Activated naive CD8-positive, alpha-beta T cell treated with anti-CD3 and anti-CD28 coated beads for 36 hours (primary cell): ENCODE results near the gene G6PC1. TPM values are rescaled to one million over a fixed set of nuclear protein-coding genes. Genes with fewer than 3 reads are reported as not detected.
"Not testable (repeated sequence)": the region's sequence is repeated elsewhere in the genome, so short reads cannot be mapped to it uniquely, and the experiment has no call there.

ENCODE experiments used
- DNase-seq: peaks from one replicate; pipeline ENCODE4 v3.0.0; 2021
- H3K27ac Mint-ChIP-seq: one replicate; pipeline ENCODE4 v1.8.0; 2022; ENCODE audit warnings: mild to moderate bottlenecking, moderate library complexity, mixed read lengths
- H3K27me3 Mint-ChIP-seq: one replicate; pipeline ENCODE4 v1.8.0; 2022; ENCODE audit warnings: mild to moderate bottlenecking, mixed read lengths
- H3K36me3 Mint-ChIP-seq: one replicate; pipeline ENCODE4 v1.8.0; 2021; ENCODE audit warnings: mild to moderate bottlenecking, mixed read lengths
- H3K4me1 Mint-ChIP-seq: one replicate; pipeline ENCODE4 v1.8.0; 2021; ENCODE audit warnings: mixed read lengths
- H3K4me3 Mint-ChIP-seq: one replicate; pipeline ENCODE4 v1.8.0; 2022; ENCODE audit warnings: mild to moderate bottlenecking, moderate library complexity, mixed read lengths
- H3K9me3 Mint-ChIP-seq: one replicate; pipeline ENCODE4 v1.8.0; 2022; ENCODE audit warnings: mixed read lengths
- total RNA-seq, 2 experiments: library from RNA; stranded (reverse); gene quantifications; one replicate each; pipeline ENCODE4 v1.2.3, GENCODE V29; 2021

The G6PC1 gene
- total RNA-seq, 2 experiments from 2014 or later: not detected

DNA sequence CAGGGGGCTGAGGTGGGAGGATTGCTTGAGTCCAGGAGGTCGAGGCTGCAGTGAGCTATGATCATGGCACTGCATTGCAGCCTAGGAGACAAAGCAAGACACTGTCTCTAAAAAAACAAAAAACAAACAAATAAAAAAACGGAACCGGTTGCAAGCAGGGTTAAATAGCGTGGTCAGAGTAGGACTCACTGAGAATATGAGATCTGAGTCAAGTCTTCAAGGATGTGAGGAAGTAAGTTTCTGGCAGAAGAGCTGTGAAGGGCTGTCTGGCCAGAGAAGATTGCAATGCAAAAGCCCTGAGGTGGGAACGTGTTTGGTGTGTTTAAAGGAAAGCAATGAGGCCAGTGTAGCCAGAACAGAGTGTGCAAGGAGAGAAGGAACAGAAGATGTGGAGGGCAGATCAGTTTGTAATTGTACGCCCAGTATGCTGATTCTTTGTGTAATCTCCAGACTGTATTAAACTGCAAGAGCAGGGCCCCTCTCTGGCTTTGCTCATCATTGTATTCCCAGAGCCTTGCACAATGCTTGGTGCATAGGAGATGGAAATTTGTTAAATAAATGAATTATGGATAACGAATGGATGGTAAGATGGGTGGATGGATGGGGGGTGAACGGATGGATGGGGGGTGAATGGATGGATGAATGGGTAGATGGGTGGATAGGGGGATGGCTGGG, 6.3 kb downstream of the G6PC1 start:
- no peaks in the 10 kb centered on the region for H3K9me3 Mint-ChIP-seq
- no peaks in the 10 kb centered on the region for H3K4me1 Mint-ChIP-seq
- H3K4me3 Mint-ChIP-seq: no peak overlapping the region
- no peak for DNase-seq
- H3K27ac Mint-ChIP-seq: no peak overlapping the region
- peaks cover 11% of the 10 kb centered on the region for H3K27me3 Mint-ChIP-seq
- H3K36me3 Mint-ChIP-seq: no peaks in the 10 kb centered on the region

DNA sequence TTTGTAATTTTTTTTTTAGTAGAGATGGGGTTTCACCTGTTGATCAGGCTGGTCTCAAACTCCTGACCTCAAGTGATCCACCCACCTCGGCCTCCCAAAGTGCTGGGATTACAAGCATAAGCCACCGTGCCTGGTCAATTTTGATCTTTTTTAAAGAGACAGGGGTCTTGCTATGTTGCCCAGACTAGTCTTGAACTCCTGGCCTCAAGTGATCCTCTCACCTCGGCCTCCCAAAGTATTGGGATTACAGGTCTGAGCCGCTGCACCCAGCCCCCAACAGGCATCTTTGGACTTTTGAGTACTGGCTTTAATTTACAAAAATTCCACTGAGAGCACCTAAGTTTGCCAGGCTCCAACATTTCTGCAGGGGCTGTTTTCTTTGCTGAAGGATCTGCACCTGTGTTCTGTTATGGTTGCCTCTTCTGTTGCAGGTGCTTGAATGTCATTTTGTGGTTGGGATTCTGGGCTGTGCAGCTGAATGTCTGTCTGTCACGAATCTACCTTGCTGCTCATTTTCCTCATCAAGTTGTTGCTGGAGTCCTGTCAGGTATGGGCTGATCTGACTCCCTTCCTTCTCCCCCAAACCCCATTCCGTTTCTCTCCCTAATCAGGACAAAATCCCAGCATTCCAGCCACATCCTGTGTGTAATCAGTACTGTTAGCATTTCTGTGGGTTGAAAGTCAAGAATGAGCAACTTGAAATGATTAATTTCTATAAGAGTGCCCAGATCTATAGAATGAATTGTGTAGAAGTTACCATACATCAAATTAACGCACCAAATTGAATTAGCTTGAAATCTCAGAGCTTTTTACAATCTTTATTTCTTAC, 8.5 kb downstream of the G6PC1 start:
- Mint-ChIP-seq H3K9me3 (no peaks in the 10 kb centered on the region), H3K27ac (no peak overlapping the region)

DNA sequence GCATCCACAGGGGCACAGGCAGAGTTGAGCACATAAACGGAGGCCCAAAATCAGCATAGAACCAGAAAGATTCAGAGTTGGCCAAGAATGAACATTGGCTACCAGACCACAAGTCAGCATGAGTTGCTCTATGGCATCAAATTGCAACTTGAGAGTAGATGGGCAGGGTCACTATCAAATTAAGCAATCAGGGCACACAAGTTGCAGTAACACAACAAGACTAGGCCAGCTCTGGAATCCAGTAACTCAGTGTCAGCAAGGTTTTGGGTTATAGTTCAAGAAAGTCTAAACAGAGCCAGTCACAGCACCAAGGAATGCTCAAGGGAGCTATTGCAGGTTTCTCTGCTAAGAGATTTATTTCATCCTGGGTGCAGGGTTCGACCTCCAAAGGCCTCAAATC, 12.9 kb downstream of the G6PC1 start:
- Mint-ChIP-seq H3K4me1 (no peaks in the 10 kb centered on the region), H3K4me3 (no peak overlapping the region), H3K27me3 (peaks cover 15% of the 10 kb centered on the region), H3K27ac (no peak overlapping the region), H3K36me3 (no peaks in the 10 kb centered on the region), H3K9me3 (no peaks in the 10 kb centered on the region)
- DNase-seq: no peak

More for the DNA sequence above, 8.5 kb downstream of the G6PC1 start:
- H3K4me3 Mint-ChIP-seq: no peak overlapping the region
- H3K4me1 Mint-ChIP-seq: no peaks in the 10 kb centered on the region
- DNase-seq: no peak
- H3K36me3 Mint-ChIP-seq: no peaks in the 10 kb centered on the region
- peaks cover 15% of the 10 kb centered on the region for H3K27me3 Mint-ChIP-seq

DNA sequence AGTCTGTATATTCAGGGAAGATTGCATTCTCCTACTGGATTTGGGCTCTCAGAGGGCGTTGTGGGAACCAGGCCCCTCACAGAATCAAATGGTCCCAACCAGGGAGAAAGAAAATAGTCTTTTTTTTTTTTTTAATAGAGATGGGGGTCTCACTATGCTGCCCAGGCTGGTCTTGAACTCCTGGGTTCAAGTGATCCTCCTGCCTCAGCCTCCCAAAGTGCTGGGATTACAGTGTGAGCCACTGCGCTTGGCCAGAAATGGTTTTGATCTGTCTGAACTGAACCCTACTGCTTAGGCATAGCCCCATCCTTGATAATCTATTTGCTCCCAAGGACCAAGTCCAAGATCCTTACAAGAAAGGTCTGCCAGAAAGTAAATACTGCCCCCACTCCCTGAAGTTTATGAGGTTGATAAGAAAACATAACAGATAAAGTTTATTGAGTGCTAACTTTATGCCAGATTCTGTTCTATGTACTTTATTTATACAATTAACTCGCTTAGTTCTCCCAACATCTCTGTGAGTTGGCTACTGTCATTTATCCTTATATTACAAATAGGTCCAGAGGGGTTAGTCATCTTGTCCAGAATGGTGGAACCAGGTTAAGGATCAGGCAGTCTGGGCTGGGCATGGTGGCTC, 13.5 kb downstream of the G6PC1 start:
- H3K4me1 Mint-ChIP-seq: no peaks in the 10 kb centered on the region
- peaks cover 15% of the 10 kb centered on the region for H3K27me3 Mint-ChIP-seq
- H3K9me3 Mint-ChIP-seq: no peaks in the 10 kb centered on the region
- no peaks in the 10 kb centered on the region for H3K36me3 Mint-ChIP-seq
- H3K27ac Mint-ChIP-seq: no peak overlapping the region
- no peak overlapping the region for H3K4me3 Mint-ChIP-seq
- no peak for DNase-seq

DNA sequence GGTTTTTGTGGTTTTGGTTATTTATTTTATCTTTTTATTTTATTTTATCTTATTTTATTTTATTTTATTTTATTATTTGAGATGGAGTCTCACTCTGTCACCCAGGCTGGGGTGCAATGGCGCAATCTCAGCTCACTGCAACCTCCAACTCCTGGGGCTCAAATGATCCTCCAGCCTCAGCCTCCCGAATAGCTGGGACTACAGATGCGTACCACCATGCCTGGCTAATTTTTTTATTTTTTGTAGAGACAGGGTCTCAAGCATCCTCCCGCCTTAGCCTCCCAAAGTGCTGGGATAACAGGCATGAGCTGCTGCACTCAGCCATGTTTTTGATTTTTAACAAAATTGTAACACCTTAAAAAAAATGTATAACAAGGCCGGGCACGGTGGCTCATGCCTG, 14.7 kb downstream of the G6PC1 start:
- H3K9me3 Mint-ChIP-seq, H3K36me3 Mint-ChIP-seq: not testable (repeated sequence)
- peaks cover 15% of the 10 kb centered on the region for H3K27me3 Mint-ChIP-seq

DNA sequence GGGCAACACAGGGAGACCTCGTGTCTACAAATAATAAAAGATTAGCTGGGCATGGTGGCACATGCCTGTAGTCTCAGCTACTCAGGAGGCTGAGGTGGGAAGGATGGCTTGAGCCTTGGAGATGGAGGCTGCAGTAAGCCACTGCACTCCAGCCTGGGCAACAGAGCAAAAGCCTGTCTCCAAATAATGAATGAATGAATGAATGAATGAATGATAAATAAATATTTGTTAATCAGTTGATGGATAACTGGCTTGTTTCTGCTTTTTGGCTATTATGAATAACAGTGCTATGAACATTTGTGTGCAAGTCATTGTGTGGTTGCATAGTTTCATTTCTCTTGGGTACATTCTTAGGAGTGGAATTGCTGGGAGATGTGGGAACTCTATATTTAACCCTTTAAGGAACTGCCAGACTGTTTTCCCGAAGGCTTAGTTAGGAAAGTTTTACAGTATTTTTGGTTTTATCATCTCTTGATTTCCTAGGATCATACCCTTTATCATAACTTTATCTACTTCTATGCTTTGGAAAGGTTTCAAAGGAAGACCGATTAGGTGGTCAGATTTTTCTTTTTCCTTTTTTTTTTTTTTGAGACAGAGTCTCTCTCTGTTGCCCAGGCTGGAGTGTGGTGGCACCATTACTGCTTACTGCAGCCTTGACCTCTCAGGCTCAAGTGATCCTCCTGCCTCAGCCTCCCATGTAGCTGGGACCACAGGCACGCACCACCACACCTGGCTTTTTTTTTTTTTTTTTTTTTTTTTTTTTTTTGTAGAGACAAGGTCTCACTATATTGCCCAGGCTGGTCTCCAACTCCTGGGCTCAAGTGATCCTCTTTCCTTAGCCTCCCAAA, 16.0 kb downstream of the G6PC1 start:
- H3K4me1 Mint-ChIP-seq, H3K9me3 Mint-ChIP-seq, H3K27ac Mint-ChIP-seq, H3K4me3 Mint-ChIP-seq, H3K36me3 Mint-ChIP-seq, DNase-seq: not testable (repeated sequence)
- peaks cover 12% of the 10 kb centered on the region for H3K27me3 Mint-ChIP-seq

More for the DNA sequence above, 14.7 kb downstream of the G6PC1 start:
- not testable (repeated sequence) for H3K4me3 Mint-ChIP-seq, H3K4me1 Mint-ChIP-seq, H3K27ac Mint-ChIP-seq, DNase-seq

DNA sequence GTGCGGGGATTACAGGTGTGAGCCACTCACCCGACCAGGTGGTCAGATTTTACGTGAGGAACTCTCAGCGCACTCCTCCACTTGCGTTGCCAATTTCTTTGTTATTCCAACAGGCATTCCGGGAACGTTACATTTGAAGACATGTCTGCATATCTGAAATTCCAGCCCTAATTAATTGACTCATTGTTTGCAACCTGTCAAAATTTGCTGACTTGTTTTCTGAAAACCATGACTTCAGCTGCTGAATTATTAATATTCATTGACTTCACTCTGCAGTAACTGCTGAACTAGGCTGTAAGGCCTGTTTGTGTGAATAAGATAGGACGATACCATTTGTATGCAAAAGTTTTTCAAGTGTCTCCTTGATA, 16.6 kb downstream of the G6PC1 start:
- no peaks in the 10 kb centered on the region for H3K4me1 Mint-ChIP-seq
- peaks cover 11% of the 10 kb centered on the region for H3K27me3 Mint-ChIP-seq
- no peak for DNase-seq
- no peaks in the 10 kb centered on the region for H3K36me3 Mint-ChIP-seq
- H3K27ac Mint-ChIP-seq: no peak overlapping the region
- H3K4me3 Mint-ChIP-seq: no peak overlapping the region
- no peaks in the 10 kb centered on the region for H3K9me3 Mint-ChIP-seq

DNA sequence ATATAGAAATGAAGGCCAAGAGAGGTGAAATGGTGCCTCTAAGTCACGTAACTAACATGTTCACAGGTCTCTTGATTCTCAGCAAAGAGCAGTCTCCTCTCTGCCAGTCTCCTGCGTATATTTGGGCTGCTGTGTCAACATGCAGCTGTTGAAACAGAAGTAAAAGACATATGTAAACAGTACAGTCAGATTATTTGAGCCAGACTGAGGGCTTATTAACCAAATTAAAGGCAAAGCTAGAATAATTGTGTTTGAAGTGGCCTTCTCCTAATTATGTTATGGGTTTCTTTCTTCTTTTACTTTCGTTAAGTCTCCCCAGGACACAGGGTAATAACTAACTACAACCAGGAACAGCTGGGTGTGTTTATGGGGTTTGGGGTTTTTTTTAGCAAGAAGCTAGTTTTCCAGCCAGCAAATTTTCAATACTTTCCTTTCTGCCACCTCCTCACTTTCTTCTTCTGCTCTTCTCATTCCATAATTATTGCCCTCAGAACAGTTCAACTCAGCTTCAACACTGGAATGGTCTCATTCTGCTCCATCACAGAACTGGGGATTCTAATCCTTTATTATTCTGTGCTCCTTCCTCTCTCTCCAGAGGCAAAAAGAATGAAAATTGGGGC, 18.4 kb downstream of the G6PC1 start:
- no peak overlapping the region for H3K27ac Mint-ChIP-seq
- no peak overlapping the region for H3K4me3 Mint-ChIP-seq
- H3K36me3 Mint-ChIP-seq: no peaks in the 10 kb centered on the region
- H3K27me3 Mint-ChIP-seq: peaks cover 15% of the 10 kb centered on the region
- H3K4me1 Mint-ChIP-seq: no peaks in the 10 kb centered on the region
- DNase-seq: no peak
- no peaks in the 10 kb centered on the region for H3K9me3 Mint-ChIP-seq

DNA sequence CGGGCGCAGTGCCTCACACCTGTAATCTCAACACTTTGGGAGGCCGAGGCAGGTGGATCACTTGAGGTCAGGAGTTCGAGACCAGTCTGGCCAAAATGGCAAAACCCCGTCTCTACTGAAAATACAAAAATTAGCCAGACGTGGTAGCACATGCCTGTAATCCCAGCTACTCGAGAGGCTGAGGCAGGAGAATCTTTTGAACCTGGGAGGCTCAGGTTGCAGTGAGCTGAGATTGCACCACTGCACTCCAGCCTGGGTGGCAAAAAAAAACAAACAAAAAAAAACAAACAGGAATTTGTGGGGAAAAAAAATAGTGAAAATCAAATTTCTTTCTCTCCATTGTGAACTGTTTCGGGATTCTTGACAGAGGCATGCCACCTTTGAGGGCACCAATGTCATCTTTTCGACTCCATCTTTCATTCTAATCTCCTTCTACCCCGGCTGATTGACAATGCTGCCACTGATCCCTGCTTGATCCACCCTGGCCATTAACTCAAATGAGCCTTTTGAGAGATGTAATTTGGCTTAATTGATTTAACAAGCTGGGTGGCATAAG, 19.0 kb downstream of the G6PC1 start:
- not testable (repeated sequence) for H3K9me3 Mint-ChIP-seq, H3K4me1 Mint-ChIP-seq, H3K36me3 Mint-ChIP-seq, DNase-seq, H3K4me3 Mint-ChIP-seq, H3K27ac Mint-ChIP-seq
- H3K27me3 Mint-ChIP-seq: peaks cover 15% of the 10 kb centered on the region

DNA sequence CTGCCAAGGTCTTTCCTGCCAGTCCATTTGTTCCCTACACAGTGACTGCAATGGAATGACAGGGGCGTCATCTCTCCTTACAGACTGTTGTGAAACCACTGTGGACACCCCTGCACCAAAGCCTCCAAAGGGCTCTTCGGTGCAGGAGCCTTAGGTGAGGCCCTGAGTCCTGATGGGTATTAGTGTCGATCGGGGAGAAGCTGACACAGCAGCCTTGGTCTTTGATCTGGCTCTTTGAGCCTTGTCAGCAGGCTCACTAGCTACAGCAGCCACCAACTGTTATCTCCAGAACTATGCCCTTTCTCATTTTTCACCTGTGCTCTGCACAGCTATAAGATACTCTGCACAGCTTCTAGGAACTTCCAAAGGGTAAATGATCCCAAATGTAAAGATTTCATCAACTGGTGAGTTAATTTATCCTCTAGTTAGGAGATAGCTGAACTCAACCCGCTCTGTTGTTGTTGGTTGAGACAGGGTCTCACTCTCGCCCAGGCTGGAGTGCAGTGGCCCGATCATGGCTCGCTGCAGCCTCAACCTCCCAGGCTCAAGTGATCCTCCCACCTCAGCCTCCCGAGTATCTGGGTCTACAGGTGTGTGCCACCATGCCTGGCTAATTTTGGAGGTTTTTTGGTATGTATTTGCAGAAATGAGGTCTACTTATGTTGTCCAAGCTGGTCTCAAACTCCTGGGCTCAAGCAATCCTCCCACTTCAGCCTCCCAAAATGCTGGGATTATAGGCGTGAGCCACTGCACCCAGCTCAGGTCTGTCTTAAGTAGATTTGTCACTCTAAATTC, 19.7 kb downstream of the G6PC1 start:
- Mint-ChIP-seq H3K4me3 (no peak overlapping the region), H3K9me3 (no peaks in the 10 kb centered on the region), H3K36me3 (no peaks in the 10 kb centered on the region), H3K27me3 (peaks cover 15% of the 10 kb centered on the region), H3K27ac (no peak overlapping the region), H3K4me1 (peaks cover 1% of the 10 kb centered on the region)
- DNase-seq: no peak

DNA sequence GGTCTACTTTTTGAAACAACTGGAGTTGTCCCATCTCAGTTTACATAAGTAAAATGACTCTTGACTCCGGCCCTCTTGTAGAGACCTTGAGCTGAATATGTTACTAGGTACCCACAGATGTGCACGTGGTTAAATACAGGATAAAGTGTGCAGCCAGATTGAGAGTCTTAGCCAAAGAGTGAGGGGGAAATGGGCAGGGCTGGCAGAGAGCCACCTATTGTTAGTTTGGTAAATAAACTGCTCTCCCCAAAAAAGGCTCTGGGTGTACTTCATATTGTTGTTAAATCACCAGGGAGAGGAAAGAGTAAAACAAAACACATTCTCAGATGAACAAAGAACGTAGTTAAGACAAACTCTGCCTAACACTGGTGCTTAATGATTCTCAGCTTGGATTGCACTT, 20.3 kb downstream of the G6PC1 start:
- no peak for DNase-seq
- Mint-ChIP-seq H3K4me1 (peaks cover 1% of the 10 kb centered on the region), H3K27me3 (peaks cover 15% of the 10 kb centered on the region), H3K9me3 (no peaks in the 10 kb centered on the region), H3K27ac (no peak overlapping the region), H3K36me3 (no peaks in the 10 kb centered on the region), H3K4me3 (no peak overlapping the region)

DNA sequence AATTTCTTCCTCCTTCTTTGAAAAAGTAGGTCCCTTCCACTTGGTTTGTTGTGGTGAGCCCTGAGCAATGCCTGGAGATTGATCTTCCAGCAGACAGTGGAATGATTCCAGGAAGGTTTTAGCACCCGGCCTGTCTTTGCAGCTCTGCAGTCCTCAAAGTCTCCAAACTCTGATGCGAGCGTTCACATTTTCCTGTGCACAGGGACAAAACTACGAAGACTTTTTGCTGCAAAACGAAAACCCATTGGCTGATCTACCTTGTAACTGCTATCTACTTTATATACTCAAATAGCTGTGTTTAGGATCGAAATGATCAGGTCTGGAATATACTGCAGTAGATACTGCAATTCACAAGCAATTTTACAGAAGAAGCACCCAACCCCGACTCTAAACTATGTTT, 21.7 kb downstream of the G6PC1 start:
- H3K36me3 Mint-ChIP-seq: no peaks in the 10 kb centered on the region
- no peak overlapping the region for H3K4me3 Mint-ChIP-seq
- DNase-seq: no peak
- H3K27ac Mint-ChIP-seq: no peak overlapping the region
- peaks cover 1% of the 10 kb centered on the region for H3K4me1 Mint-ChIP-seq
- no peaks in the 10 kb centered on the region for H3K9me3 Mint-ChIP-seq
- H3K27me3 Mint-ChIP-seq: peaks cover 15% of the 10 kb centered on the region

DNA sequence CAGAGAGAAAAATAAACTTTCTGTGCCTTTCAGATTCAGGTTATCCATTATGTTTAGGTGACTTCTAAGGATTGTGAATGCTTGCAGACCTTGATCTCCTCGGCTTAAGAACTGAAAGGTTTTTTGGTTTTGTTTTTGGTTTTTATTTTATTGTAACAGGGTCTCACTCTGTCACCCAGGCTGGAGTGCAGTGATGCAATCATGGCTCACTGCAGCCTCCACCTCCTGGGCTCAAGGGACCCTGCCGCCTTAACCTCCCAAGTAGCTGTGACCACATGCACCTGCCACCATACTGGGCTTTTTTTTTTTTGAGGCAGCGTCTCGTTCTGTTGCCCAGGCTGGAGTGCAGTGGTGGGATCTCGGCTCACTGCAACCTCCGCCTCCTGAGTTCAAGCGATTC, 22.9 kb downstream of the G6PC1 start:
- not testable (repeated sequence) for H3K27ac Mint-ChIP-seq

DNA sequence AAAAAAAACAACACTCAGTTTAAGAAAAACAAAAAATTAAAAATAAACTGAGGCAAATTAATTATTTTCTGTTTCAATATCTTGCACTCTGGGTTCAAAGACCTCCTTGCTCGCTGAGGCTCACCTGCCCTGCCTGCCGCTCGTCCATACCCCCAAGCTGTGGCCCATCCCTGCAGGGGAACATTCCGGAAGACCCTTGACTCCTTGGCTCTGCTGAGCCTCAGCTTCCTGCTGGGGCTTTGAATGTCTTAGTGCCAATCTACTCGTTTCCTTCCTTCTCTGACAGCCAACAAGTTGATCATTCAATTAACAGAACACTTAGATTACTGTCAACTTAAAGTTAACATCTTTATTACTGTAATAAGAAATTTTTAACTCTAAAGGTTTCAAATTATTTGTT, 24.3 kb downstream of the G6PC1 start:
- H3K36me3 Mint-ChIP-seq: no peaks in the 10 kb centered on the region
- no peak for DNase-seq
- H3K27ac Mint-ChIP-seq: no peak overlapping the region
- H3K27me3 Mint-ChIP-seq: peaks cover 15% of the 10 kb centered on the region
- peaks cover 9% of the 10 kb centered on the region for H3K4me1 Mint-ChIP-seq
- no peak overlapping the region for H3K4me3 Mint-ChIP-seq
- H3K9me3 Mint-ChIP-seq: no peaks in the 10 kb centered on the region

More for the DNA sequence above, 22.9 kb downstream of the G6PC1 start:
- not testable (repeated sequence) for H3K4me3 Mint-ChIP-seq, H3K36me3 Mint-ChIP-seq, H3K4me1 Mint-ChIP-seq, H3K9me3 Mint-ChIP-seq, DNase-seq
- H3K27me3 Mint-ChIP-seq: peaks cover 15% of the 10 kb centered on the region
